ENCODE results near the gene COMMD4.
"Not testable (repeated sequence)": the region's sequence is repeated elsewhere in the genome, so short reads cannot be mapped to it uniquely, and the experiment has no call there.

COMMD4 gene

DNA sequence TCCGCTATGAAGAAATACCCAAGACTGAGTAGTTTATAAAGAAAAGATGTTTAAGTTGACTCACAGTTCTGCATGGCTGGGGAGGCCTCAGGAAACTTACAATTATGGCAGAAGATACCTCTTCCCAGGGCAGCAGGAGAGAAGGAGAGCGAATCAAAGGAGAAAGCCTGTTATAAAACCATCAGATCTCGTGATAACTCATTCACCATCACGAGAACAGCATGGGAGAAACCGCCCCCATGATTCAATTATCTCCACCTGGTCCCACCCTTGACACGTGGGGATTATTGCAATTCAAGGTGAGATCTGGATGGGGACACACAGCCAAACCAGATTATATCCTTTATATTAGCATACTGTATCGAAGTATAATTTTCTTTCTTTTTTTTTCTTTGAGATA, 3.8 kb upstream of the COMMD4 start:
- DNase-seq (ENCODE audit: low read depth in 2 of 2): not testable (repeated sequence)

DNA sequence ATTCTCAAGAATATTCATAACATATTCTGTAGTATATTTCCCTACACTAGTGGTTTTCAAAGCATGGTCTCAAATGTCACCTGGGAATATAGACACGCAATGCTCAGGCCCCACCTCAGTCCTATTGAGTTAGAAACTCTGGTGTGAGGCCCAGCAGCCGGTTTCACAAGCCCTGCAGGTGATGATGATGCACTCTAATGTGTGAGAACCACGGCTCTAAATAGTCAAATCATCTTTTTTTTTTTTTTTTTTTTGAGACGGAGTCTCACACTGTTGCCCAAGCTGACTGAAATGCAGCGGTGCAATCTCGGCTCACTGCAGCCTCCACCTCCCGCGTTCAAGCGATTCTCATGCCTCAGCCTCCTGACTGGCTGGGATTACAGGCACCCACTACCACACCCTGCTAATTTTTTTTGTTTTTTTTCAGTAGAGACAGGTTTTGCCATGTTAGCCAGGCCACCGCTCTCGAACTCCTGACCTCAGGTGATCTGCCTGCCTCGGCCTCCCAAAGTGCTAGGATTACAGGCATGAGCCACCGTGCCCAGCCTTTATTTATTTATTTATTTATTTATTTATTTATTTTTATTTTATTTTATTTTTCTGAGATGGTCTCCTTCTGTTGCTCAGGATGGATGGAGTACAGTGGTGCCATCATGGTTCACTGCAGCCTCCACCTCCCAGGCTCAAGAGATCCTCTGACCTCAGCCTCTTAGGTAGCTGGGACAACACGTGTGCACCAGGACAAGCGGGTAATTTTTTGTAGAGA, 2.0 kb upstream of the COMMD4 start:
- not testable (repeated sequence) for DNase-seq (ENCODE audit: low read depth in 2 of 2)

DNA sequence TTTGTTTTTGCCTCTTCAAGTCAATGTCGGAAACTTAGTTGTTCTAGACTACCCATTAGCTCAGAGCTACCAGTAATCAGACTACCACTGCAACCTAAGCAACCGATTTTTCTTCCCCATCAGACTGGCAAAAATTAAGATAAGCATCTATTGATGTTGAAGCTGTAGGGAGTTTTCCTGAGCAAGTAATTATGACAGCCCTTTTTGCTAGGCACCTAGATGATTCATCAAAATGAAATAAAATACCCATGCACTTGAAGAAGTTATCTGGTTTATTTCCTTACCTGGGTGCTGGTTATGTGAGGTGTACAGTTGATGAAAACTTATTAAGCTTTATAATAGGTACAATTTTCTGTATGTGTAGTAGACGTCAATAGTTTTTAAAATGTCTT, 554 bp upstream of the COMMD4 start:
- DNase-seq (ENCODE audit: low read depth in 2 of 2): no peak

DNA sequence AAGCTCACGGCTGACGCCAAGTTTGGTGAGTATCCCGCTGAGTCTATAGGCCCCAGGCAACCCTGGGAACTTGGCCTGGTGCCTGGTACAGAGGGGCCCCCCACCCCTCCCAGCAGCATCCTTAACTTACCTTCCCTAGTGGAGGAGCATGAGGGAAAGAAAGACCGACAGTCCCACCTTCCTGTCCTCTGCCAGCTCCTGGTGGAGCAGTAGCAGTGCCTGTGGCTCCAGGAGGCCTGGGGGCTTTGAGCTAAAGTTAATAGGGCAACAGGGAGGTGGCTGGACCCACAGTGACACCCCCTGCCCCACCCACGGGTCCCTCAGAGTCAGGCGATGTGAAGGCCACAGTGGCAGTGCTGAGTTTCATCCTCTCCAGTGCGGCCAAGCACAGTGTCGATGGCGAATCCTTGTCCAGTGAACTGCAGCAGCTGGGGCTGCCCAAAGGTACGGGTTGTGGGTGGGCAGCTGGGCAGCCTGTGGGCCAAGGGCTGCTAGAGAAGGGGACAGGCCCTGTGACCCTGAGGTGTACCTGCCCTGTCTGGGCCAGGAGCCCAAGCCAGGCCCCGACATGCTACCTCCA, 2.9 kb downstream of the COMMD4 start:
- DNase-seq (ENCODE audit: low read depth in 2 of 2): no peak

DNA sequence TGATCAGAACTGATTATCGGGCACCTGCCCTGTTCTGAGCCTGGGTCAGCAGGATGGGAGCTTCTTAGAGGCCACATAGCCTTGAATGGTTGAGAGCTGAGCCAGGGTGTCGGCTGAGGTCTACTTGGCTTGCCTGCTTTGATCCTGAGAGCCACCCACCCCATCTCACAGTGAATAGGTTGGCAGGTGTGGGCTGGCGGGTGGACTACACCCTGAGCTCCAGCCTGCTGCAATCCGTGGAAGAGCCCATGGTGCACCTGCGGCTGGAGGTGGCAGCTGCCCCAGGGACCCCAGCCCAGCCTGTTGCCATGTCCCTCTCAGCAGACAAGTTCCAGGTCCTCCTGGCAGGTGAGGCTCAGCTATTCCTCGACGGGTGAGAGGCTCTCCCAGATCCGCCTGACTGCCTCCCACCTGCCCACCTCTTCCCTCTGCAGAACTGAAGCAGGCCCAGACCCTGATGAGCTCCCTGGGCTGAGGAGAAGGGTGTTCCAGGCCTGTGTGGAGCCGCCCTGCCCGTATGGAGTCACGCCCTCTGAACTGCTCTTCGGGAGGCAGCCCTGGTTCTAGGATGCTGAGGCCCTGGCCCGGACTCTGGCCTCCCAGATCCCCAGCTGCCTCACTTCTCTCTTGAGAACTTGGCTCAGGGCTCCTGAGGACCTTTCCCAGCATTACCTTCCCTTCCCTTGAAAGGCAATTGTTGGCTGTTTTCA, 3.8 kb downstream of the COMMD4 start:
- DNase-seq (ENCODE audit: low read depth in 2 of 2): no peak

DNA sequence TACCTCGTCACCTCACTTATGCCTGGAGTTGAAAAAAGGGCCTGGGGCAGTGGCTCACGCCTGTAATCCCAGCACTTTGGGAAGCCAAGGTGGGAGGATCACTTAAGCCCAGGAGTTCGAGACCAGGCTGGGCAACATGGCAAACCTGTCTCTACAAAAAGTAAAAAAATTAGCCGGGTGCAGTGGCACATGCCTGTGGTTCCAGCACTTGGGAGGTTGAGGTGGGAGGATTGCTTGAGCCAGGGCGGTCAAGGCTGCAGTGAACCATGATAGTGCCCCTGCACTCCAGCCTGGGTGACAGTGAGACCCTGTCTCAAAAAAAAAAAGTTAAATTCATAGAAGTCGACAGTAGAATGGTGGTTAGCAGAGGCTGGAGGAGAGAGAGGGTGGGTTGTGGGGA, 6.4 kb downstream of the COMMD4 start:
- no peak for DNase-seq (ENCODE audit: low read depth in 2 of 2)

DNA sequence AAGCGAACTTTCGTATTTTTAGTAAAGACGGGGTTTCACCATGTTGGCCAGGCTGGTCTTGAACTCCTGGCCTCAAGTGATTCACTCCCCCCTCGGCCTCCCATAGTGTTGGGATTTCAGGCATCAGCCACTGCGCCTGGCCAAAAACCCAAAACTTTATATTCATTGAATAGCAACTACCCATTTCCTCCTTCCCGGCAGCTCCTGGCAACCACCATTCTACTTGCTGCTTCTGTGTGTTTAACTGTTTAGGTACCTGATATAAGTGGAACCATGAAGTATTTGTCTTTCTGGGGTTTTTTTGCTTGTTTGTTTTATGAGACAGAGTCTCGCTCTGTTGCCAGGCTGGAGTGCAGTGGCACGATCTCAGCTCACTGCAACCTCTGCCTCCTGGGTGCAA, 8.1 kb downstream of the COMMD4 start:
- DNase-seq (ENCODE audit: low read depth in 2 of 2): not testable (repeated sequence)

DNA sequence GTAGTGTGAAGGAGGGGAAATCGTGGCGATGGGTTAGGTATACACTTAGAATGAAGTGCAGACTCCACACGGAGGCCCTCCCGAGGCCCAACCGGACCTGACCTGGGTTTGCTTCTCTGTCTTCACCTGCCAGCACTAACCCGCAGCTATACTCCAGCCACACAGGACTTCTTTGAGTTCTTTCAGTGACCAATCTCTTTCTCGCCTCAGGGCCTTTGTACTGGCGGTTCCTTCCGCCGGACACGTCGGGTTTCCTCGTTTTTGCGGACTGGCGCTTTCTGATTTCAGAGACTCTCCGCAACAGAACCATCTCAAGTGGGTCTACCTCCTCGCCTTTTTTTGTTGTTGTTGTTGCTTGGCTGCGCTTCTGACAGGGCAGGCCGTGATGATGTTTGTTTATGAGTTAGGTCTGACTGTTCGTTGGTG, 10.9 kb downstream of the COMMD4 start, which contains the start of gene NEIL1:
Gene NEIL1 (plus strand): TSS at position 244 of the 426 bp plus-strand sequence. CDS start 1,867 bp downstream, outside the sequence.
- DNase-seq (ENCODE audit: low read depth in 2 of 2): no peak

DNA sequence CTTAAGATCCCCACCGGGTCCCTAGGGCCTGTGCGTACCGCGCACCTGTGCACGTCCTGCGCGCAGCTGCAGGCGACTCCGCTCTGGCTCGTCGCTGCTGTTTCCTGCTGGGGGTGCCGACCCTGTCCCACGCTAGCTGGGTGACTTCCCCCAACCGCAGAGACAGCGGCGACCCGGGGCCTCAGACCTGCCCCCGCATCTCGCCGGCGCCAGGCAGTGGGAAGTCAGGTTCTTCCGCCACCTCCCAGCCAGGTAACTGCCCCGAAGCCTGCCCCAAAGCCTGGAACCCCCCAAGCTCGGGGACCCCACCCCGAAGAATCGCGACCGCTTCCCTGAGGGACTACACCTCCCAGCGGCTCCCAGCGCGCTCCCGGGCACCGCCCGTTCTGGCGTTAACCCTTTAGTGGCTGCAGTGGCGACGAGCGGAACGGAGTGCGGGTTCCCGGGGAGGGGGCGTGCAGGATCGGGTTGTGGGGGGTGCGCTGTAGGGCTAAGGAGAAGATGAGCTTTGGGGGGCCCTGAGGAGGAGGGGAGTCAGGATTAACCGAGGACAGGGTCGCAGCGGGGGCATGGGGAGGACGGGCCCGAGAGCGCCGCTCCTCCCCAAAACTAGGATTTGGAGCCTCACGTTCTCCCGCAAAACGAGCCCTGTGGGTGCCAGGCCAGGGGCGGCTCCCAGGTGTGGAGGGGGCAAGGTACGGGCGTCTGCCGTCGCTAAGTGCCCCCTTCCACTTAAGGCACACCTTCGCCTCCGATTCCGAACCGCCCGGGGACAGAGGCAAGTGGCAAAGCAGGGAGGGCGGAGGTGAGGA, 11.6 kb downstream of the COMMD4 start:
- DNase-seq (ENCODE audit: low read depth in 2 of 2): peak in 1 of 2 donors; percentile 33

DNA sequence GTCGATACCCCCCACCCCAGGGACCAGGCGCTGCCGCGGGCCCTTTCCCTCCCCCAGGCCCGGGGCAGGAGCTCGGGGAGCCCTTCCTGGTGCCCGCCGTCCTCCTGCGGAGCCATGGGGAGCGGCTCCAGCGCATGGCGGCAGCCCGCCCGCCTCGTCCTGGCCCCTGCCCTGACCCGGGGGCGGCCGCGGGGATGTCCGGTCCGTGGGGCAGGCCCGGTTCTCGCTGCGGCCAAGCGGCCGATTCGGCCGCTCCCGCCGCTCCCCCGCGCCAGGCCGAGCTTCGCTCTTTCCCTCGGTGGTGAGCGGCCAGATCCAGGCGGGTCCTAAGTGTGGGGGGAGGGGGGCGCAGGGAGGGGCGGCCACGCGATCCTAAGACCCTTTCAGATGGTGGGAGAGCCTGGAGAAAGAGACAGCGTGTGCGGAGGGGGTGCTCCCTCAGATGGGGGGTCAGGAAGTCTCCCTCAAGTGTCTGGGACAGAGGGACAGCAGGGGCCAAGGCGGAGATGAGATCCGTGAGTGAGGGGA, 12.2 kb downstream of the COMMD4 start:
- DNase-seq (ENCODE audit: low read depth in 2 of 2): no peak

DNA sequence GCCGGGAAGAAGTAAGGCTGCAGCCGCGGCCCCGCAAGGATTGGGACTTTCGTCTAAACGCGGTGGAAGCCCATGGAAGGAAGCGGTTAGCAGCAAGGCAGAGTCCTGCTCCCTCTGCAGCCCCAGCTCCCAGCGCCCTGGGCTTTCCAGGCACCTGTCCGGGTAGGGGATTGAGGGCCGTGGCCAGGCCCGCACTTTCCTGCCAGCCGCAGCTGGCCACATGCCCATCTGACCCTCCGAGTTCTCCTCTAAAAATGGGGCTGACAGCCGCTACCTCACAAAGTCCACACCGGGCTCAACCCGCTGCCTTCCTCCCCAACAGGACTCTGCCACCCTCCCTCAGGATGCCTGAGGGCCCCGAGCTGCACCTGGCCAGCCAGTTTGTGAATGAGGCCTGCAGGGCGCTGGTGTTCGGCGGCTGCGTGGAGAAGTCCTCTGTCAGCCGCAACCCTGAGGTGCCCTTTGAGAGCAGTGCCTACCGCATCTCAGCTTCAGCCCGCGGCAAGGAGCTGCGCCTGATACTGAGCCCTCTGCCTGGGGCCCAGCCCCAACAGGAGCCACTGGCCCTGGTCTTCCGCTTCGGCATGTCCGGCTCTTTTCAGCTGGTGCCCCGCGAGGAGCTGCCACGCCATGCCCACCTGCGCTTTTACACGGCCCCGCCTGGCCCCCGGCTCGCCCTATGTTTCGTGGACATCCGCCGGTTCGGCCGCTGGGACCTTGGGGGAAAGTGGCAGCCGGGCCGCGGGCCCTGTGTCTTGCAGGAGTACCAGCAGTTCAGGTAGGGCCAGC, 12.9 kb downstream of the COMMD4 start:
- DNase-seq (ENCODE audit: low read depth in 2 of 2): no peak

DNA sequence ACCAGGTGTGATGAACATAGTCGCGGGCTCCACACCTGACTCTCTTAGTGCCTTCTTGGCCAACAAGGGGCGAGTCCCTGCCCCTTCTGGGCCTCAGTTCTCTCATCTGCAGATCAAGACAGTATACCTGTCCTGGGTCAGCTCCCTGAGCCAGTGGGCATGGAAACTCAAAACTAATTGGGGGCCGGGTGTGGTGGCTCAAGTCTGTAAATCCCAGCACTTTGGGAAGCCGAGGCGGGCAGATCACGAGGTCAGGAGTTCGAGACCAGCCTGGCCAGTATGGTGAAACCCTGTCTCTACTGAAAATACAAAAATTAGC, 13.4 kb downstream of the COMMD4 start:
- DNase-seq (ENCODE audit: low read depth in 2 of 2): not testable (repeated sequence)

DNA sequence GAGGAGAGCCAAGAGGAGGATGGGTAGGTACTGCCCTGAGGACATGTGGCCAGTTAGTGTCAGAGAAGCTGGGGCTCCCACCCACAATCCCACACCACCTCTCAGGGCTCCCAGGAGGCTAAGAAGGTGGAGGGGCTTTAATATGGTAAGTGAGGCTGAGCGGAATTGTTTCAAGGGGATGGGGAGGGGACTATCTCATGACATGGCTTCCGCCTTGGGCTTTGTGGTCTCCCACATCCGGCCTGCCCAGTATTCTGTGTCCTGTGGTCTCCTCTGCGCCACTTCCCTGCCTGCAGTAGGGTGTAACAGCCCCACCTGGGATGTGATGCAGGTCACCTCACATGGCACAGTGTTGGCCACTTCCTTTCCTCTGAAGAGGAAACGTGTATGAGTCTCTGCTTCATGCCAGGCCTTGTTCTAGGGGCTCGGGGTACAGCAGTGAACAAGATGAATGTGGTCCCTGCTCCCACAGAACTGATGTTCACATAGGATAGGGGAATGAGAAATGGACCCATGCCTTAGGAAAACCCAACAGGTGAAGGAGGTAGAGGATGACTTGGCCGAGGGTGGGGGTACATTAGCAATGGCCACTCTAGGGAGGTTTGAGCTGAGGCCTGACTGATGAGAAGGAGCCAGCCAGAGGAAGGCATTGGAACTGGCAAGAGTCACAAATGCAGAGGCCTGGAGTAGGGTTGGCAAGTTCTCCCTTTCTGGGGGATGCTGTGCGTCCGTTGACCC, 14.2 kb downstream of the COMMD4 start:
- peak in 1 of 2 donors; percentile 53 for DNase-seq (ENCODE audit: low read depth in 2 of 2)

DNA sequence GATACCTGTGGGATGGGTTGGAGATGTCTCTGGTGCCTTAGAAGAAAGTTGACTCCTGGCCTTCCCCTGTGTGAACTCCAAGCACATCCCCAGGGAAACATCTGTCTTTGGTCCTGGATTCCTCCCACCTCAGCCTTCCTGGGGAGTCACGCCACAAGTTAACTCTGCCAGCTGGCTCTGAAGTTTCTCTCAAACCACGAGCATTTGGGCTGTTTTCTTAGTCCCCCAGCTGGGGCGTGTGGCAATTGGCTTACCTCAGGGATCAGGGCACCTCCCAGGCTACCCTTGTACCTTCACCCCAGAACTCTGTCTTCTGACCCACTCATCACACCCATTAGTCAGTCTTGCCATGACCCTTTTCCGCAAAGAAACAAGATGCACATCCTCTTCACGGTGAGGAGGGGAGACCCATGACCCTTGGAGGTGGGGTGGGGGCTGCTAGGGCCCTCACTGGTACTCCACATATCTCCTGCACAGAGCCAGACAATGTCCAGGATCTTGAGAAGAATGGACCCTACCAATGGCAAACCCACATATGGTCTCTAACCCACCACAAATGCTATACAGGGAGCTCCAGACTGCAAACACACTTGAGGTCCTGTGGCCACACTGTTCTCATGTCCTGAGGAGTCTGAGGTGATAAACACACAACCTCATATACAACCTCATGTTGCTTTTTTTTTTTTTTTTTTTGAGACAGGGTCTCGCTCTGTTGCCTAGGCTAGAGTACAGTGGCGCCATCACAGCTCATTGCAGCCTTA, 14.9 kb downstream of the COMMD4 start:
- DNase-seq (ENCODE audit: low read depth in 2 of 2): no peak

DNA sequence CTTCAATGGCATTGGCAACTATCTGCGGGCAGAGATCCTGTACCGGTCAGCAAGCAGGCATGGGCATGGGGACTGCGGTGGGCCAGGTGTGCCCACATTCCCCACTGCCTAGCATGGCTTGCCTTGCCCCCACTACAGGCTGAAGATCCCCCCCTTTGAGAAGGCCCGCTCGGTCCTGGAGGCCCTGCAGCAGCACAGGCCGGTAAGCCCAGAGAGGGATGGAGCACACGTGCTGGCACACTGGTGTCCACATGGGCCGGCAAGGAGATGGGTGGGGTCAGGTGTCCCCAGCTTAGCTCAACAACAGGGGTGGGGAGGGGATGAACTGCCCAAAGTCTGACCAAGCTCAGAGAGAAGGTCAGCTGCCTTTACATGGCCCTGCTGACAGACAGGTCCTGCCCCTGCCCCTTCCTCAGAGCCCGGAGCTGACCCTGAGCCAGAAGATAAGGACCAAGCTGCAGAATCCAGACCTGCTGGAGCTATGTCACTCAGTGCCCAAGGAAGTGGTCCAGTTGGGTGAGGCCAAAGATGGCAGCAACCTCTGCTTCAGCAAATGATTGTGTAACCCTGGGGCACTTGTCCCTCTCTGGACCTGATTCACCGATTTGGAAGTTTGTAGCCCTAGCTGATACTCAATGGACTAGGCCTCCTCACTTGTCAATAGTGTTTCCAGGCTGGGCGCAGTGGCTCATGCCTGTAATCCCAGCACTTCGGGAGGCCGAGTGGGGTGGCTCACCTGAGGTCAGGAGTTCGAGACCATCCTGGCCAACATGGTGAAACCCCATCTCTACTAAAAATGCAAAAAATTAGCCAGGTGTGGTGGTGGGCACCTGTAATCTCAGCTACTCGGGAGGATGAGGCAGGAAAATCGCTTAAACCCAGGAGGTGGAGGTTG, 16.6 kb downstream of the COMMD4 start:
- no peak for DNase-seq (ENCODE audit: low read depth in 2 of 2)

DNA sequence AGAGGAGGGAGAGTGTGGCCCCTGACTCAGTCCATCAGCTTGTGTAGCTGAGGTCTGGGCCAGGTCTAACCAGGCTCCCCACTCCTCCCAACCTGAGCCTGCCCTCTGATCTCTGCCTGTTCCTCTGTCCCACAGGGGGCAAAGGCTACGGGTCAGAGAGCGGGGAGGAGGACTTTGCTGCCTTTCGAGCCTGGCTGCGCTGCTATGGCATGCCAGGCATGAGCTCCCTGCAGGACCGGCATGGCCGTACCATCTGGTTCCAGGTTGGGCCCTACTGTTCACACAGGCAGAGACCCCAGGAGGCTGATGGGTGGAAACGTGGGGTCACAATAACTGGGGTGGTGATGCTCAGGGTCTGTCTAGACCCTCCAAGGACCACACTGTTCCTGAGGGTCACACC, 17.7 kb downstream of the COMMD4 start:
- no peak for DNase-seq (ENCODE audit: low read depth in 2 of 2)

DNA sequence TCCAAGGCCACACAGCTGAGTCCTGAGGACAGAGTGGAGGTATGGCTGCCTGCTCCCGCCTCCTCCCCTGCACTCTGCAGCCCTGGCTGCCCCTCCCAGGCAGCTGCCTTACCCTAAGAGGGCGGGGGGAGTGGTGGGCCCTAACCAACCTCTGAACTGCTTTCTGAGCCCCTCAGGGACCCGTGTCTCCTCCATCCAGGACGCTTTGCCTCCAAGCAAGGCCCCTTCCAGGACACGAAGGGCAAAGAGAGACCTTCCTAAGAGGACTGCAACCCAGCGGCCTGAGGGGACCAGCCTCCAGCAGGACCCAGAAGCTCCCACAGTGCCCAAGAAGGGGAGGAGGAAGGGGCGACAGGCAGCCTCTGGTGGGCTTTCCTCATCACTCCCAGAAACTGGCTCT, 18.6 kb downstream of the COMMD4 start:
- DNase-seq (ENCODE audit: low read depth in 2 of 2): no peak

DNA sequence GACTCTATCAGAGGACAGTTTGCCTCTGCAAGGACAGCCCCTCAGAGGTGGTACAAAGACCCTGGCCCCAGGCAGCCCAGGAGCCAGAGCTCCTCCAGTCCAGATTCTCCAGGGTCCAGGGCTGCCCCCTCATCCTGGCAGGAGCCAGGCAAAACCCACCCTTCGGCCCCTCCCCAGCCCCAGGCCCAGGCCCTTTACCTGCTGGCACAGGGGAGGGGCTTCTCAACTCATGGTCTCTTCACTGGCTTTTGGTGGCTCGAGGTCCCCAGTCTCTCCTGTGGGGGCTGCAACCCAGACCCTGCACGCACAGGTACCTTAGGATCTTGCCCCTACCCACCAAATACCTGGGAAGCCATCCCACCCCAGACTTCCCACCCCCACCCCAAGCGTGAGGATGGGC, 19.5 kb downstream of the COMMD4 start:
- DNase-seq (ENCODE audit: low read depth in 2 of 2): no peak

DNA sequence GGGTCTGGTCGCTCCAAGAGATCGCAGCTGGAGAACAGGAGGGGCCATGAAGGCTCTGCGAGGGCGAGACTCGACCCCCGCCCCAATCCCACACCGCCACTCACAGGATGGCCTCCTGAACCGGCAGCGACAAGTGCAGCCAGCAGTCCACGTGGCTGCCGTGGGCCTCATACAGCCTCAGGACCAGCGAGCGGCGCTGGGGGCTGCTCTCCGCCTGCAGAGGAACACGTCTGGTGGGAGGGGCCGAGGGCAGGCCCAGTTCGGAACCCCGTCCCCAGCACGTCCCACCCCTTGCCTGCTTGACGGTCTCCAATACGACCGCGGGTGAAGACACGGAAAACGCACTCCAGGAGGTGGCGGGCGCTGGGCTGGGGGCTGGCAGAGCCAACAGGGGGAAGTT, 20.1 kb downstream of the COMMD4 start:
- DNase-seq (ENCODE audit: low read depth in 2 of 2): no peak
